ENCODE measurements around the gene GFM2.
"Not testable (repeated sequence)": the region's sequence is repeated elsewhere in the genome, so short reads cannot be mapped to it uniquely, and the experiment has no call there.

GFM2 gene

DNA sequence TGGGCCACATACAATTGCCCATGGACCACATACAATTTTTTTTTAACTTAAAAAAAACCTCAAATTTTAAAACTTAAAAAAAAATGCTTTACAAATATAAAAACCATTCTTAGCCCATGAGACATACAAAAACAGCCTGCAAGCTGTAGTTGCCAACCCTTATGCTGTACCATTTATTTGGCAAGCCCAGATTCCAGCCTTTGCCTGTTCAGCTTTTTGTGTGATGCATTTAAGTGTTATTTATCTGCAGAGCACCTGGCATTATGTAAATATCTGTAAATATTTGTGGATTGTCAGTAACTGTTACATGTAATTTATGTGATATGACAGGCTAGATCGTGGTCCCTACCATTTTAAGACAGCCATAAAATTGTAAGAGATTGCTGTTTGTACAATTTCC is 49.3 kb downstream of the GFM2 start:
- no peak for DNase-seq (ENCODE audit: low read depth)

- DNase-seq (ENCODE audit: low read depth): no peak
Measured at GRCh38 chr5:74693191-74693590, 73.7 kb downstream of the GFM2 start.

- peak; percentile 22 for DNase-seq (ENCODE audit: low read depth)
Measured at GRCh38 chr5:74686962-74687751, 79.8 kb downstream of the GFM2 start.

DNA sequence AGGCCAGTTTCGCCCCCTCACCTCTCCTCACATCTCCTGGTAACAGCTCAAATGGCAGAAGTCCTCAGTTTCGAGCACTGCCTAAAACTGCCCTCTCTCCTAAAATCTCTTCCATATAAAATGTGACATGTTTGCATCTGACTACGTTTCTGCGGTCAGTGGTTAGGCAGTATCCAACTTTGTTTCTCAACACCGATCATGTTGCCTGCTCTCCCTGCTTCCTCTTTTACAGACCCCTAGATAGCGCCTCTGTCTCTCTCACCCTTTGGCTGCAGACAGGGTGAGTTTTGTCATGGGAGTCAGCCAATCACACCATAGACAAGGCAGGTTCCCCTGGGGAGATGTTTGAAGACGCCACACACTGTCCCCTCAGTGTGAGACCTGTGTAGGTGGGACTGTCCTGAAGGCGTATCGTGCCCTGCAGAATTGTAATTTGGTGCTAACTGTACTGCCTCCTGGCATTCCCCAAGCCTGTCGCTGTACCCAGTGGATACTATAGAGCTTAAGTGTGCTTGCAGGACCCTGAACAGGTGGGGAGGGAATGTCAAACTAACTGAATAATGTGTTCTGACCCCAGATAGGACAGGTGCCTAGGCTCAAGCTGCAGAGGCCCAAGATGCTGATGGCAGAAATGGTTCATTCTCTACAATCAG is 80.8 kb downstream of the GFM2 start:
- DNase-seq (ENCODE audit: low read depth): peak; percentile 51

DNA sequence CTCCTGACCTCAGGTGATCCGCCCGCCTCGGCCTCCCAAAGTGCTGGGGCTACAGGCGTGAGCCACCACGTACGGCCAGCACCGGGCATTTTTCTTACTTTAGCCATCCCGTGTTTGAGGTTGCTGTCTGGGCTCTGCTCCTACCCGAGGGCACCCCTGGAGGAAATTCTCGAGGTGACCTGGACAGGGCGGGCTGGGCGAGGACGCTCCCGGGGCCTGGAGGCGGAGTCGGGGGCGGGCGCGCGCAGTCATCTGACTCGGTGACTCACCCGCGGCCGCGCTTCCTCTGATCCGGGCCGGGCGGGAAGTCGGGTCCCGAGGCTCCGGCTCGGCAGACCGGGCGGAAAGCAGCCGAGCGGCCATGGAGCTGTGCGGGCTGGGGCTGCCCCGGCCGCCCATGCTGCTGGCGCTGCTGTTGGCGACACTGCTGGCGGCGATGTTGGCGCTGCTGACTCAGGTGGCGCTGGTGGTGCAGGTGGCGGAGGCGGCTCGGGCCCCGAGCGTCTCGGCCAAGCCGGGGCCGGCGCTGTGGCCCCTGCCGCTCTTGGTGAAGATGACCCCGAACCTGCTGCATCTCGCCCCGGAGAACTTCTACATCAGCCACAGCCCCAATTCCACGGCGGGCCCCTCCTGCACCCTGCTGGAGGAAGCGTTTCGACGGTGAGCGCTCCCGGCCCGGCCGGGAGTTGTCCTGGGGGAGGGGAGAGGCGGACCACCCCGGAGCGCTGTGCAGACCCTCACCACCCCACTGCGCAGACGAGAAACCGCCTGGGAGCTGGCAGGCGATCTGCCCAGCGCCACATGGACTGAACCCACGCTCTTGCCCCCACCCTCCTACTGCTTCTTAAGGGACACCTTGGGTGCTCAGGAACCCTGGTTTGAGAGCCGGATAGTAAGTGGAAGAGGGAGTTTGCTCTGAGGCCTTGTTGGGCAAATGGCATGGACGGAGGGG is 81.7 kb downstream of the GFM2 start, which contains the start of gene HEXB:
Gene HEXB, plus strand, starts transcription at position 334 of the 952 bp plus-strand sequence. Its CDS starts 28 bp downstream, at position 362.
- peak; percentile 67 for DNase-seq (ENCODE audit: low read depth)

- DNase-seq (ENCODE audit: low read depth): no peak
Measured at GRCh38 chr5:74679966-74680365, 87.0 kb downstream of the GFM2 start.

- DNase-seq (ENCODE audit: low read depth): not testable (repeated sequence)
Measured at GRCh38 chr5:74679300-74679699, 87.6 kb downstream of the GFM2 start.

DNA sequence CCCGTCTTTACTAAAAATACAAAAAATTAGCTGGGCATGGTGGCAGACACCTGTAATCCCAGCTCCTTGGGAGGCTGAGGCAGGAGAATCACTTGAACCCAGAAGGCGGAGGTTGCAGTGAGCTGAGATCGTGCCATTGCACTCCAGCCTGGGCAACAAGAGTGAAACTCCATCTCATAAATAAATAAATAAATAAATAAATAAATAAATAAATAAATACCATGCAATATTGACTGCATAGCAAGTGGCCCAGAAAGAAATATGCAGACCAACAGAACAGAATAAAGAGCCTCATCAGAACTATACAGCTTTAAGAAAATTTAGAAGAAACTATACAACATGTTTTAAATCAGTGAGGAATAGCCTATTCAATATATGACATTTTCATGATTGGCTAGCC is 88.8 kb downstream of the GFM2 start:
- not testable (repeated sequence) for DNase-seq (ENCODE audit: low read depth)

DNA sequence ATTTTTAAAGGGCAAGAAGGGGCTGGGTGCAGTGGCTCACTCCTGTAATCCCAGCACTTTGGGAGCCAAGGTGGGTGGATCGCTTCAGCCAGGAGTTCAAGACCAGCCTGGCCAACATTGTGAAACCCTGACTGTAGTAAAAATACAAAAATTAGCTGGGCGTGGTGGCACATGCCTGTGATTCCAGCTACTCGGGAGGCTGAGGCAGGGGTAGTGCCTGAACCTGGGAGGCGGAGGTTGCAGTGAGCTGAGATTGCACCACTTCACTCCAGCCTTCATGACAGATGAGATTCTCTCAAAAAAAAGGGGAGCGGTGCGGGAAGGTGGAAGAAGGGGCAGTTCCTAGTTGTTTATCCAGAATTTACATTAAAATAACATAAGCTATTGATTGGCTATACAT is 90.5 kb downstream of the GFM2 start:
- not testable (repeated sequence) for DNase-seq (ENCODE audit: low read depth)

DNA sequence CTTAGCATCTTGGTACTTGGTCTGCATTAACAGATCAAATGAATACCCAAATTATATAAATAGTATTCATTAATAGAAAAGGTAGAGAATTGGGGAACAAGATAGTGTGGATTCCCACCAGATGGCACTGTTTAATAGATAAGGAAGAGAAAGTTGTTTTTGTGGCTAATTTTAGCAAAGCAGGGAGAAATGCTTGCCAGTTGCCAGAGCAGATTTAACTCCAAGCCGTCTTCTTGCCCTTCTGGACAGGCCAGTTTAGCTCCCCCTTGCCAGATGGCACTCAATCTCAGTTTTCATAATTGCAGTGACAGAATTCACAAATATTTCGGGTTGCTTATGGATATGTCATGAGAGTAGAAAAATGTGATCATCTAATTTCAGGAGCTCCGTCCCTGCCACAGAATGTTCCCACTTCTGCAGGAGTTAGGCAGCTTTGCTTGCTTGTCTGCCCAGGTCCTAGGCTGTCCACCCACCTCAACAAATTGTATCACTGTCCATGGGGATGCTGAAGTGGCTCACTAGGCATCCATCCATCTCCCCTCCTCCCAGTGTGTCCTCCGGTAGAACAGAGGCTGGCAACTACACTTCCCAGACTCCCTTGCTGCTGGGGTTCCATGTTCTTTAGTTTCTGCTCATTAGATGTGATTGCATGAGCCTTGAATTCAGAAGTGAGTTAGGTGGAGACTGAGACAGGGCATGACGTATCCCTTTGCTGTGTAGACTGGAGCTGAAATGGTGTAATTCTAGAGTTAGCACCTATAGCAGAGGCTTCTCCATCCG is 93.7 kb downstream of the GFM2 start:
- DNase-seq (ENCODE audit: low read depth): peak; percentile 65

GRCh38 chr5:74672215-74672877 is 94.6 kb downstream of the GFM2 start:
- DNase-seq (ENCODE audit: low read depth): no peak

Data from amniotic epithelial cell (primary cell).